Stomach (tissue), 9 donors: Measurements from ENCODE around the gene CKMT2. TPM values are rescaled to one million over a fixed set of nuclear protein-coding genes. Genes with fewer than 3 reads are reported as not detected.

ENCODE experiments used
- DNase-seq, 2 donors: peaks; one replicate each; pipeline versions ENCODE4 v3.0.0 to v3.0.0-alpha.2; 2013 to 2019
- H3K27ac ChIP-seq, 5 donors: fragments of 200-600 bp in 4 of 5; sonication (generic) in 4 of 5; one replicate each; pipeline ENCODE4 v1.5.1; 2013 to 2019; ENCODE audit warnings: mild to moderate bottlenecking in 1 of 5, moderate library complexity in 1 of 5
- H3K27me3 ChIP-seq, 3 donors: fragments of 200-600 bp; sonication (generic); one replicate each; pipeline ENCODE4 v1.5.1; 2017 to 2019; ENCODE audit warnings: mixed run types in 1 of 3
- H3K36me3 ChIP-seq, 4 donors: fragments of 200-600 bp; sonication (generic); 1 replicate in 3 of 4; 2 replicates in 1 of 4; pipeline ENCODE4 v1.5.1; 2016 to 2019
- H3K4me1 ChIP-seq, 4 donors: fragments of 200-600 bp; sonication (generic); one replicate each; pipeline ENCODE4 v1.5.1; 2016 to 2019
- H3K4me3 ChIP-seq, 4 donors: fragments of 200-600 bp; sonication (generic) in 3 of 4; one replicate each; pipeline ENCODE4 v1.5.1; 2016 to 2019; ENCODE audit warnings: mild to moderate bottlenecking in 1 of 4
- H3K9me3 ChIP-seq, 4 donors: fragments of 200-600 bp; sonication (generic); one replicate each; pipeline ENCODE4 v1.5.1; 2016 to 2019
- EP300 ChIP-seq: sonication (generic); formaldehyde crosslinking; IDR thresholded peaks from one replicate; pipeline ENCODE4 v1.6.1; 2017; ENCODE audit warnings: antibody characterized with exemption
- POLR2A ChIP-seq, 4 donors: fragments of 450-650 bp; IDR thresholded peaks; one replicate each; pipeline ENCODE4 v1.6.1; 2016; ENCODE audit warnings: antibody characterized with exemption in 4 of 4, control low read depth in 2 of 4, mild to moderate bottlenecking in 1 of 4, moderate library complexity in 1 of 4
- POLR2AphosphoS5 ChIP-seq, 3 donors: sonication (generic); formaldehyde crosslinking; IDR thresholded peaks; one replicate each; pipeline ENCODE4 v1.6.1; 2016; ENCODE audit warnings: antibody characterized with exemption in 3 of 3
- WGBS, 5 donors: extraction: QIAGEN DNeasy Blood & Tissue Kit in 3 of 5; methylation state at CpG; one replicate each; pipeline versions ENCODE4 v1.1.5 to v1.1.7; 2013 to 2018; 5-methylcytosine and 5-hydroxymethylcytosine counted together
- intact Hi-C: fragments of 100-400 bp; cut with DNase I; formaldehyde crosslinking; loops from one replicate; pipeline ENCODE4 v1.15.1; 2023; ENCODE audit warnings: low total_unique reads
- polyA plus RNA-seq, 3 donors: library from polyadenylated mRNA; stranded (reverse); fragments of 200-250 nt; gene quantifications; one replicate each; pipeline ENCODE4 v1.2.3, GENCODE V29; 2013
- total RNA-seq, 5 donors: library from RNA; depleted of rRNA; stranded (reverse); fragments of >200 nt; gene quantifications; one replicate each; pipeline versions ENCODE4 v1.1.0 to v1.2.3, GENCODE V29; 2014 to 2016
- TF ChIP-seq, protein P1 (sequence below), 7 experiments: fragments of 450-650 bp in 4 of 7; fragments of 200-600 bp in 3 of 7; sonication (generic) in 3 of 7; IDR thresholded peaks; one replicate each; pipeline ENCODE4 v1.5.1; 2016 to 2019; ENCODE audit warnings: antibody characterized with exemption in 7 of 7, control low read depth in 2 of 7, mild to moderate bottlenecking in 1 of 7
- donor health status: healthy with polysubstance abuse.
- donor health status: Bipolar disorder and iron deficiency.
- donor health status: healthy.

The CKMT2 gene
- total and polyA plus RNA-seq, 8 donors: 4.6 to 86.2 (median 15.1) TPM; not detected in 1

- Histone ChIP-seq H3K36me3 (no peaks in the 10 kb centered on the region), H3K4me1 (peaks cover under 1 to 43% (median 19%) of the 10 kb centered on the region in 4 donors), H3K9me3 (no peaks in the 10 kb centered on the region), H3K27me3 (no peaks in the 10 kb centered on the region), H3K27ac (no peak overlapping the region), H3K4me3 (no peak overlapping the region)
- intact Hi-C loops: no loop called here
- 87 to 97% (median 92%) methylated on average over 4 of the region's 4 CpGs for WGBS, 5 donors
- no peak for TF ChIP-seq EP300
- no peak for TF ChIP-seq POLR2AphosphoS5 (IDR thresholded peaks at IDR 0.05)
- TF ChIP-seq, protein P1, sequence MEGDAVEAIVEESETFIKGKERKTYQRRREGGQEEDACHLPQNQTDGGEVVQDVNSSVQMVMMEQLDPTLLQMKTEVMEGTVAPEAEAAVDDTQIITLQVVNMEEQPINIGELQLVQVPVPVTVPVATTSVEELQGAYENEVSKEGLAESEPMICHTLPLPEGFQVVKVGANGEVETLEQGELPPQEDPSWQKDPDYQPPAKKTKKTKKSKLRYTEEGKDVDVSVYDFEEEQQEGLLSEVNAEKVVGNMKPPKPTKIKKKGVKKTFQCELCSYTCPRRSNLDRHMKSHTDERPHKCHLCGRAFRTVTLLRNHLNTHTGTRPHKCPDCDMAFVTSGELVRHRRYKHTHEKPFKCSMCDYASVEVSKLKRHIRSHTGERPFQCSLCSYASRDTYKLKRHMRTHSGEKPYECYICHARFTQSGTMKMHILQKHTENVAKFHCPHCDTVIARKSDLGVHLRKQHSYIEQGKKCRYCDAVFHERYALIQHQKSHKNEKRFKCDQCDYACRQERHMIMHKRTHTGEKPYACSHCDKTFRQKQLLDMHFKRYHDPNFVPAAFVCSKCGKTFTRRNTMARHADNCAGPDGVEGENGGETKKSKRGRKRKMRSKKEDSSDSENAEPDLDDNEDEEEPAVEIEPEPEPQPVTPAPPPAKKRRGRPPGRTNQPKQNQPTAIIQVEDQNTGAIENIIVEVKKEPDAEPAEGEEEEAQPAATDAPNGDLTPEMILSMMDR (IDR thresholded peaks at IDR 0.05): no peak
- TF ChIP-seq POLR2A (IDR thresholded peaks at IDR 0.05): no peak
- DNase-seq: no peak
These were observed 5.3 kb downstream of the CKMT2 start for GRCh38 chr5:81238460-81238859.

DNA sequence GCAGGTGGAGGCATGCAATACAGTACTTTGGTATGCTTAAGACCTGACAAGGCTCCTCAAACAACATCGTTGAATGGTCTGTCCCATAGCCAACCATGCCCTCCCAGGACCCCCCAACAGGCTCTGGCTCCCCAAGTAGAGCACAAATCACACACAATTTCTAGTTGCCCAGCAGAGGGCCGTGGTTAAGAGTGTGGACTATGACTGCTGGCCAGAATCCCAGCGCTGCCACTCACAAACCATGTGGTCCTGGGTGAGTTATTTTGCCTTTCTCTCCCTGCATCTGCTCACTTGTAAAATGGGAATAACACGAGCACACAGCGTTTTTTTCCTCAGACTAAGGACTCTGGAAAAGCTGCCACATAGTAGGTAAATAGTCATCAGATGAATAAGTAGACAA, 6.5 kb downstream of the CKMT2 start:
- WGBS, 5 donors: 74 to 88% (median 82%) methylated on average over 4 to 5 of the region's 5 CpGs
- Histone ChIP-seq H3K4me3 (no peak overlapping the region), H3K9me3 (no peaks in the 10 kb centered on the region), H3K36me3 (no peaks in the 10 kb centered on the region), H3K27me3 (no peaks in the 10 kb centered on the region), H3K27ac (no peak overlapping the region), H3K4me1 (peaks cover 0 to 37% (median 18%) of the 10 kb centered on the region in 4 donors)
- TF ChIP-seq, protein P1 (IDR thresholded peaks at IDR 0.05): no peak
- no peak for TF ChIP-seq EP300
- no peak for TF ChIP-seq POLR2AphosphoS5 (IDR thresholded peaks at IDR 0.05)
- TF ChIP-seq POLR2A (IDR thresholded peaks at IDR 0.05): no peak
- intact Hi-C loops: no loop called here
- no peak for DNase-seq

DNA sequence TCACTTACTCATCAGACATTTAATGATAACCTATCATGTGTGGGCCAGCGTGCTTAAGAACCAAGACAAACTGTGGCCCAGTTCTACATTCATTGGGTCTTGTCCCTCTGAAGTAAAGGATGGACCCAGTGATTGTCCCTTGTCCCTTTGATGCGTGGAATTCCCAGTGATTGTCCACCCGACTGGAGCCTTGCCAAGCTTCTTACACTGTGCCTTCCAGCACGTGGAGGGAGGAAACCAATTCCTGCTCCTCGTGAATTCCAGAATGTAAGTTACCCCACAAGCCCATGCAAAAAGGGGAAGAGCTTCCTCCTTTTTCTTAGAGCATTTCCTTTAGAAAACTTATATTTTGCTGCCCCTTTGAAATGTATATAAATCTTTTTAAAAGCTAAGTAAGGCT, 7.9 kb downstream of the CKMT2 start:
- Histone ChIP-seq H3K27me3 (no peaks in the 10 kb centered on the region), H3K4me3 (no peak overlapping the region), H3K9me3 (no peaks in the 10 kb centered on the region), H3K4me1 (peaks cover 4 to 26% (median 13%) of the 10 kb centered on the region in 4 donors), H3K36me3 (no peaks in the 10 kb centered on the region), H3K27ac (no peak overlapping the region)
- intact Hi-C loops: no loop called here
- no peak for DNase-seq
- TF ChIP-seq, protein P1 (IDR thresholded peaks at IDR 0.05): no peak
- WGBS, 5 donors: 55 to 75% (median 65%) methylated on average over 5 of the region's 5 CpGs

GRCh38 chr5:81241961-81242648, 9.0 kb downstream of the CKMT2 start:
- TF ChIP-seq POLR2A (IDR thresholded peaks at IDR 0.05): no peak
- no peak for DNase-seq
- intact Hi-C loops: no loop called here
- WGBS, 5 donors: 80 to 89% (median 87%) methylated on average over 8 of the region's 8 CpGs
- H3K4me3 ChIP-seq: no peak overlapping the region
- peaks cover 8 to 31% (median 21%) of the 10 kb centered on the region in 4 donors for H3K4me1 ChIP-seq
- no peaks in the 10 kb centered on the region for H3K36me3 ChIP-seq
- H3K9me3 ChIP-seq: no peaks in the 10 kb centered on the region
- no peaks in the 10 kb centered on the region for H3K27me3 ChIP-seq
- H3K27ac ChIP-seq: no peak overlapping the region

DNA sequence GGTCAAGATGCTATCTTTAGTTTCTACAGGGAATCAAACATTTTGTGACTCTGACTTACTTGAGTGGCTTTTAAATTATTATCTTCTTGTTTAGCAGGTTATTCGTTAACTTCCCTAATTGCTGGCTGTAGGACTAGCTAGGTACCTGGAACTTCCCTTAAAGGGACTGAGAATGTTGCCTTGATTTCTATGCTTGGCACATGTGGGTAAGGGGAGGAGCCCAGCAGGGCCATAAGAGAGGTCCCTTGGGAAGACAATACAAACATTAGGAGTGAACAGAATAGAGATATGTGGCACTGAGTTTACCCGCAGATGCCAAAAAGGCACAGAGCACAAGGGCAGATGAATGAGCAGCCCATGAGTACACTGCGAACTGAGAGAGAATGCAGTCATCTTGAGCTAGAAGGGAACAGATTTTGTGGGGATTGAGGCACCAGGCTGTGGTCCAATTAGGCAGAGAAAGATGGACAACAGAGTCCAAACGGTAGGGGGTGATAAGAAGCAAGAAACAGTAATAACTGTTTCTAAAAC, 9.8 kb downstream of the CKMT2 start:
- Histone ChIP-seq H3K27ac (no peak overlapping the region), H3K36me3 (no peaks in the 10 kb centered on the region), H3K9me3 (no peaks in the 10 kb centered on the region), H3K4me1 (peaks cover 13 to 40% (median 27%) of the 10 kb centered on the region in 4 donors), H3K4me3 (no peak overlapping the region), H3K27me3 (no peaks in the 10 kb centered on the region)
- no peak for TF ChIP-seq POLR2A (IDR thresholded peaks at IDR 0.05)
- TF ChIP-seq POLR2AphosphoS5 (IDR thresholded peaks at IDR 0.05): no peak
- TF ChIP-seq EP300: no peak
- TF ChIP-seq, protein P1 (IDR thresholded peaks at IDR 0.05): no peak
- DNase-seq: no peak
- WGBS, 5 donors: 46 to 67% (median 58%) methylated on average over 4 of the region's 4 CpGs
- intact Hi-C loops: no loop called here
